Mesothelial cell of epicardium (in vitro differentiated cells): ENCODE measurements around the gene EEF1A2. TPM values are rescaled to one million over a fixed set of nuclear protein-coding genes. Genes with fewer than 3 reads are reported as not detected.
A peak's percentile ranks its signal among the peaks of the same experiment; 100 is the strongest.

Experiments used
- DNase-seq, 2 experiments: peaks; one replicate each; pipeline ENCODE4 v3.0.0; 2021; ENCODE audit warnings: low spot score in 2 of 2; ENCODE audit not compliant: unreplicated experiment in 2 of 2
- H3K27ac Mint-ChIP-seq: 2 replicates; pipeline ENCODE4 v1.8.0; 2021; ENCODE audit warnings: mixed read lengths
- H3K27me3 Mint-ChIP-seq: 2 replicates; pipeline ENCODE4 v1.8.0; 2021; ENCODE audit warnings: low read depth, mixed read lengths
- H3K36me3 Mint-ChIP-seq: 2 replicates; pipeline ENCODE4 v1.8.0; 2021; ENCODE audit warnings: mixed read lengths
- H3K4me1 Mint-ChIP-seq: 2 replicates; pipeline ENCODE4 v1.8.0; 2021; ENCODE audit warnings: mixed read lengths
- H3K4me3 Mint-ChIP-seq: 2 replicates; pipeline ENCODE4 v1.8.0; 2021; ENCODE audit warnings: mild to moderate bottlenecking, moderate library complexity, mixed read lengths
- H3K9me3 Mint-ChIP-seq: 2 replicates; pipeline ENCODE4 v1.8.0; 2021; ENCODE audit warnings: mixed read lengths
- total RNA-seq: library from RNA; stranded (reverse); gene quantifications from 3 replicates; pipeline ENCODE4 v1.2.1, GENCODE V29; 2021
- TF ChIP-seq, protein P1 (sequence below): fragments of 200-600 bp; sonication (generic); IDR thresholded peaks from one replicate; pipeline ENCODE4 v1.5.0; 2021; ENCODE audit warnings: antibody characterized with exemption; ENCODE audit not compliant: unreplicated experiment

EEF1A2 gene
- total RNA-seq, 1 donor from 2014 or later = 14.6 TPM

DNA sequence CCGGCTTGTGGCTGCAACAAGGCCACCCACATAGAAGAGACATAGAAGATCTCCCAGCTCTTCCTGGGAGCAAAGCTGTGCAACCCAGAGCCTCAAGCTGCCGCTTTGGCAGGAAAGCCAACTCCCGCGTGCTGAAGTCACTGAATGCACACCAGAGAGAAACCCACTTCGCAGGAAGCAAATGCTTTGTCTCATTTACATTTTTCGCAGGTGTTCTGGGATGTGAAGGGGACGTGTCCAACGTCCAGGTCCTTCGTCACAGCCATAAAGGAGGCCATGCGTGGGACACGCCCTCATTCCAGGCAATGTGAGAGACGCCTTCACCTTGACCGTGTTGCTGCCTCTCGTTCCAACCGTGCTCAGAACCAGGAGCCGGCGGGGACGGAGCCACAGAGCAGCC is 50.9 kb downstream of the EEF1A2 start:
- no peak for DNase-seq
- Mint-ChIP-seq H3K27ac (no peak overlapping the region), H3K9me3 (peaks cover 3% of the 10 kb centered on the region), H3K4me1 (peaks cover 8% of the 10 kb centered on the region), H3K27me3 (peaks cover 21% of the 10 kb centered on the region), H3K36me3 (no peaks in the 10 kb centered on the region), H3K4me3 (no peak overlapping the region)
- TF ChIP-seq, protein P1, sequence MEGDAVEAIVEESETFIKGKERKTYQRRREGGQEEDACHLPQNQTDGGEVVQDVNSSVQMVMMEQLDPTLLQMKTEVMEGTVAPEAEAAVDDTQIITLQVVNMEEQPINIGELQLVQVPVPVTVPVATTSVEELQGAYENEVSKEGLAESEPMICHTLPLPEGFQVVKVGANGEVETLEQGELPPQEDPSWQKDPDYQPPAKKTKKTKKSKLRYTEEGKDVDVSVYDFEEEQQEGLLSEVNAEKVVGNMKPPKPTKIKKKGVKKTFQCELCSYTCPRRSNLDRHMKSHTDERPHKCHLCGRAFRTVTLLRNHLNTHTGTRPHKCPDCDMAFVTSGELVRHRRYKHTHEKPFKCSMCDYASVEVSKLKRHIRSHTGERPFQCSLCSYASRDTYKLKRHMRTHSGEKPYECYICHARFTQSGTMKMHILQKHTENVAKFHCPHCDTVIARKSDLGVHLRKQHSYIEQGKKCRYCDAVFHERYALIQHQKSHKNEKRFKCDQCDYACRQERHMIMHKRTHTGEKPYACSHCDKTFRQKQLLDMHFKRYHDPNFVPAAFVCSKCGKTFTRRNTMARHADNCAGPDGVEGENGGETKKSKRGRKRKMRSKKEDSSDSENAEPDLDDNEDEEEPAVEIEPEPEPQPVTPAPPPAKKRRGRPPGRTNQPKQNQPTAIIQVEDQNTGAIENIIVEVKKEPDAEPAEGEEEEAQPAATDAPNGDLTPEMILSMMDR = no peak

DNA sequence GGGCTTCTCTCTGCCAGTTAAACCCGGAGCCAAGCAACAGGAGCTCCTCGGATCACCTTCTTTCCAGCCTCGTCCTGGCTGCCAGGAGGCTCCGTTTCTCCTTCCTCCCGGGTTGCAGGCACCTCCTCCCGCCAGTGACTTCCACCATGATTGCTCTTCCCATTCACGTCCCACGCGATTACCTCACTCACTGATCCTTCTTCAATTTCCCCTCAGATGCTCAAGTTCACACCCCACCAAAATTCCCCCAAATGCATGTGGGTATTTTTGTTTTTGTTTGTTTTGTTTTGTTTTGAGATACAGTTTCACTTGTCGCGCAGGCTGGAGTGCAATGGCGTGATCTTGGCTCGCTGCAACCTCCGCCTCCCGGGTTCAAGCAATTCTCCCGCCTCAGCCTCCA is 51.6 kb downstream of the EEF1A2 start:
- Mint-ChIP-seq H3K4me1 (peaks cover 8% of the 10 kb centered on the region), H3K27me3 (peaks cover 20% of the 10 kb centered on the region), H3K36me3 (no peaks in the 10 kb centered on the region), H3K9me3 (peaks cover 5% of the 10 kb centered on the region), H3K4me3 (no peak overlapping the region), H3K27ac (peak overlapping the region; percentile 41)
- TF ChIP-seq, protein P1 = no peak
- no peak for DNase-seq

DNA sequence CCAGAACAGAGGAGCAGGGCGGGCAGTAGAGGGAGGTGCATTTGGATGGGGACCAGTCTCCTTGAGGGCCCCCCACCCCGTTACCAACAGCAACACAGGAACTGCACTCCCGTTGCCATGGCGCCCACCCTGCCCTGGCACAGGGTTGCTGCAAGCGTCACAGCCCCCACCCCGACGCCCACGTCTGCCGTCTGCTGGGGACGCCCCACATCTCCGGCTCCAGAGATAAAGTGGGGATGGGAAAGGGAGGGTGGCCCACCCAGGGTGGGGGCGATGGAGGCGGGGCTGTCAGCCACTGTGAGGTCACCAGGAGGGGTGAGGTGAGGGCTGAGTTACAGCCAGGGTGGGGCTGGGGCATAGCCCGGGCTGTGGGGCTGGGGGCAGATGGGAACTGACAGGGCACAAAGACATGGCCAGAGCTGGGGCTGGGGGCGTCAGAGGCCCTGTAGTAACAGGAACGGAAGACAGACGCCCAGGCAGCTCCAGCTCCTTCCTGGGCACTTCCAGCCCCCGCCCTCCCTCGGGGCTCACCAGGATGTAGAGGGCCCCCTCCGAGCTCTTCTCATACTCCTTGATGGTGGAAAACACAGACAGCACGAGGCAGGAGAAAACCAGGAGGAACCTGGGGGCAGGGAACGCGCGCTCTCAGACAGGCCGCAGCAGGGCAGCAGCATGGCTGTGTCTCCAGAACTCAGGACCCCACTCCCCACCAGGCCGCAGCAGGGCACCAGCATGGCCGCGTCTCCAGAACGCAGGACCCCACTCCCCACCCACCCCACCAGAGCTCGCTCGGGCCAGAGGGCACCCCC is 52.5 kb downstream of the EEF1A2 start:
- Mint-ChIP-seq H3K9me3 (peaks cover 5% of the 10 kb centered on the region), H3K4me3 (no peak overlapping the region), H3K27ac (no peak overlapping the region), H3K4me1 (peaks cover 8% of the 10 kb centered on the region), H3K36me3 (no peaks in the 10 kb centered on the region), H3K27me3 (peaks cover 14% of the 10 kb centered on the region)
- TF ChIP-seq, protein P1 = no peak
- DNase-seq = no peak

DNA sequence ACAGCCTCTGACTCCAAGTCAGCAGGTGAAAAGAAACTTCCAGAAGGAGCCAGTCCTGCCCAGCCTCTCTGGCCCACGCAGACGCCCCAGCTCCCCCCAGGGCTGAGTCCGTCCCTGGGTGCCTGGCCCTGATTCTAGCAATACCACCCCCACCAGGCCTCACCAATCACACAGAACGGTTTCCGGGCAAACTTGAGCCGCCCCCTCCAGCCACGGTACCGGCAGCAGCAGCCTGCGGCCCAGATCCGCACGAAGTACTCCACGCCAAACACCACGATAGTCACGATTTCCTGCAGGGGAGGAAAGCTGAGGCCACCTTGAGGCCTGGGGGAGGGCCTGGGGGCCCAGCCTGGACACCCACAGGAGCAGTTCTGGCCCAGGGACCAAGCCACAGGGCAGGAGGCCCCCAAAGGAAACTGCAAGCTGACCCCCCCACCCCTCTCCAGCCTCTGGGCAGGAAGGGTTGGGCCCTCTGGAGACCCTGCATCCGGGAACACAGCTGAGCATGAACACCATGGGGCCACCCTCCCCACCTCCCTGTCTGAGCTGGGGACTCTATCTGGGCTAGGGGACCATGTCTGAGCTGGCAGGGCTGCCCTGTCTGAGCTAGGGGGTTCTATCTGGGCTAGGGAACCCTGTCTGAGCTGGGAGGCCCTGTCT is 53.7 kb downstream of the EEF1A2 start:
- Mint-ChIP-seq H3K4me3 (no peak overlapping the region), H3K27me3 (peaks cover 15% of the 10 kb centered on the region), H3K27ac (no peak overlapping the region), H3K36me3 (no peaks in the 10 kb centered on the region), H3K9me3 (peaks cover 5% of the 10 kb centered on the region), H3K4me1 (peaks cover 12% of the 10 kb centered on the region)
- TF ChIP-seq, protein P1 = no peak
- DNase-seq = no peak

DNA sequence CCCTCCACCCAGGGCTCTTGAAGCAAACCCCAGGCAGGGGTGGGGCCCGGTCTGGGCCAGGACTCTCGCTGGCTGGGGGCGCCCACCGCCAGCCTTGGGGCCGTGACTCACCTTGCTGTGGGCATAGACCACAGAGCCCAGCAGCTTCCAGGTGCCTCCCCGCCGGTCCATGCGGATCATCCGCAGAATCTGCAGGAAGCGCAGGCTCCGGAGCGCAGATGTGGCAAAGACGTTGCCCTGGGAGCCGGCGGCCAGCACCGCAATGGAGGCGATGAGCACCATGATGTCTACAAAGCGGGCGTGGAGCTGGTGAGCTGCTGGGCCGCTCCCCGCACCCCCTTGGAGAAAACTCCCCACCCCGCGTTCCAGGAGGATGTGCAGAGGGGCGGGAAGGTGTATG is 54.3 kb downstream of the EEF1A2 start:
- Mint-ChIP-seq H3K4me3 (no peak overlapping the region), H3K27ac (no peak overlapping the region), H3K4me1 (peaks cover 12% of the 10 kb centered on the region), H3K36me3 (no peaks in the 10 kb centered on the region), H3K9me3 (peaks cover 5% of the 10 kb centered on the region), H3K27me3 (peaks cover 15% of the 10 kb centered on the region)
- DNase-seq = no peak
- TF ChIP-seq, protein P1 = no peak
